Stimulated activated CD4-positive, alpha-beta T cell treated with anti-CD3 and anti-CD28 coated beads, TNF-alpha, amount 100 ng/mL, for 1 hour (primary cell): Measurements from ENCODE around the gene NELL1.

Experiments
- DNase-seq, 3 donors: peaks; one replicate each; pipeline ENCODE4 v3.0.0-alpha.2; 2020; ENCODE audit warnings: low read depth in 3 of 3, low spot score in 1 of 3

NELL1 gene

DNA sequence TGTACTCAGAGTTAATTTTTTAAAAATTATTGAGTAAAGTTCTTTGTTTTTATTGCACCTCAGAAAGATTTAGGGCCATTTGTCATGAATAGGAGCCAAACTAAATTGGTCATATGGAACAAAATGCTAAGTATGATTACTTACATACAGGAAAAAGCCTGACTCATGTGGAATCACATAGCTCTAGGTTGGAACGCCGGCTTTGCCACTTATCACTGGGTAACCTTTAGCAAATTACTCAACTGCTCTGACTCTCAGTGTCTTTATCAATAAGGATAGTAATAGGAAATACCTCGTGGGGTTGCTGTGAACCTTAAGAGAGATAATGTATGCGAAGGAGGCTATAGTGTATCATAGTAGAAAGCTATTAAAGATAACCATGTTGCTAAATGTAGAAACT, 638.5 kb downstream of the NELL1 start:
- DNase-seq, result no peak

- DNase-seq, result no peak
Observed at GRCh38 chr11:21316591-21316990, 647.2 kb downstream of the NELL1 start.

DNA sequence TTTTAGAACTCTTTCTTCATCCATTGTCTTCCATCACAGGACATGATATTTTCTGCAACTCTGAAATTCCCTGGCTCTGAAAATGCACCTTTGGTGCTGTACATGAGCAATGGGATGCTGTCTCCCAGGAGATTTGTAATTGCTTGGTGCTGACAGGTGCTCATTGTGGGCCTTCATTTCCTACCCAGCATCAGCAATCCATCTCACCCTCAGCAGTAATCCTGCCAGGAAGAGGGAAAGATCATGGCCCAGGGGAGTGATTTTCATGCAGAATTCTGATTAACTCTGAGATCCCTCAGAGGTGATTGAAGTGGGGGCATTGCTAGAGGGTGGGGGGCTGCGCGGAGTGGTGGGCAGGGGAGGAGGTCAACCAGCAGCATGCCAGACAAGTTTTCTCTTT, 651.7 kb downstream of the NELL1 start:
- DNase-seq, result no peak

- DNase-seq, result no peak
Observed at GRCh38 chr11:21321530-21321929, 652.1 kb downstream of the NELL1 start.

DNA sequence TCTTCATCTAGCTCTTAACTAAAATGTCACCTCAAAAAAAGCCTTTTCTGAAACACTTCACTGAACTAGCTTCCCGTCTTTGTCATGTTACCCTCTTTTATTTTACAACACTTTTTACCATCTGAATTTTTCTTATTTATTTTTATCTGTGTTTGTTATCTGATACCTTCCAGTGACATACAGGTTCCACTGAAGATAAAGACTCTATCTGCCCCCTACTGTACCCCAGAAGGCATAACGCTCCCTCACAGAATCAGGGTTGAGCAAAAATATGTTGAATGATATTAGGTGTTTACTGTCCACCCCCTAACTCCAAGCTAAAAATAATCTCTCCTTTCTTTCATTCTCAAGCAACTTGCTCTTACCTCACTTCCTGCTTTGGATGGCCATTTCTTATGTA, 654.2 kb downstream of the NELL1 start:
- DNase-seq, result no peak

DNA sequence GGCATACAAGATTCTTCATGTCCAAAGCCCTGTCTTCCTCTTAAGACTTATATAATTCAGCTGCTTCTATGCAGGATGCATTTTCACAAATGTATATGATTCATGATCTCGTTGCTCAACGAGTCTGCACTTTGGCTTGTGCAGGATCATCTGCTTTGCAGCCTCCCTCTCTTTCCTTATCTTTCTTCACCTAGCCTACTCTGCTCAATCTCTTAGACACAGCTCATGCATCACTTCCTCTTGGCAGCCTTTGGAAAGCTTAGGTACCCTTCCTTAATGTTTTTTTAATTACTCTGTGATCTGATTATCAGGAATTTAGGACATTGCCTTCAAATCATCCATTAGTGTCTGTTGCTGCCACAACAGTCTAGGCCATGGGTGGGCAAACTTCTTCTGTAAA, 673.8 kb downstream of the NELL1 start:
- DNase-seq, result no peak

DNA sequence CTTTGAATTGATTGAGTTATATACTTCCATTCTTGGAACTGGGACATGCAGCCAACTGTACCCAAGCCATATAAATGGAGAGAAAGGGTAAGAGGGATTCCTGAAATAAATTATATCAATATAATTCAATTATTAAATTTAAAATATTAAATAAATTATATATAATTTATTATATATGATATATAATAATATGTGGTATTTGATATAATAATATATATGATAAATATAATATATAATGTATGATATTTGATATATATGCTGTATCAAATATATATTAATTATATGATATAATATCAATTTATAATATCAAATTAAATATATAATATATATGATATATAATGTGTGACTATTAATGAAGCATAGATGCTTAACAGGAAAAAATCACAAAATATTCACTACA, 677.0 kb downstream of the NELL1 start:
- no peak for DNase-seq

- DNase-seq, result no peak
Observed at GRCh38 chr11:21350613-21351012, 681.2 kb downstream of the NELL1 start.

DNA sequence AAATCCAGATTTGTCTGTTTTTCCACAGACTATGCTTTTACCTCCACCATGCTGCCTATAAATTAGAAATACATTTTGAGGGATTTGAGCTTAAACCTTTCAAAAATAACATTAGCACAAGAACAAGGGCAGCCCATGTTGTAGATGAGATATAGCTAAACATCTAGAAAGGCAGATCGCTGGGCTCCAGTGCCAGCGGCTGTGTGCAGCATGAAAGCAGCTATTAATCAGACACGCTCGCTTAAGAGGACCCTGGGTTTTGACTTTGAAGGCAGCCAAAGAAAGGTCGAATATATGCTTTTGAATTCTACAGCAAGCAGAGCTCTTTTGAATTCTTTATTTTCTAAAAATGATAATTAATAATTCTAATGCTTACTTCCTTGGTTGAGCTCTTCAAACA, 684.0 kb downstream of the NELL1 start:
- no peak for DNase-seq

GRCh38 chr11:21364866-21365624, 695.7 kb downstream of the NELL1 start:
- DNase-seq, result no peak

- no peak for DNase-seq
Observed at GRCh38 chr11:21369947-21370346, 700.6 kb downstream of the NELL1 start.

- DNase-seq, result no peak
Observed at GRCh38 chr11:21371044-21371443, 701.7 kb downstream of the NELL1 start.

- no peak for DNase-seq
Observed at GRCh38 chr11:21372672-21373071, 703.3 kb downstream of the NELL1 start.

DNA sequence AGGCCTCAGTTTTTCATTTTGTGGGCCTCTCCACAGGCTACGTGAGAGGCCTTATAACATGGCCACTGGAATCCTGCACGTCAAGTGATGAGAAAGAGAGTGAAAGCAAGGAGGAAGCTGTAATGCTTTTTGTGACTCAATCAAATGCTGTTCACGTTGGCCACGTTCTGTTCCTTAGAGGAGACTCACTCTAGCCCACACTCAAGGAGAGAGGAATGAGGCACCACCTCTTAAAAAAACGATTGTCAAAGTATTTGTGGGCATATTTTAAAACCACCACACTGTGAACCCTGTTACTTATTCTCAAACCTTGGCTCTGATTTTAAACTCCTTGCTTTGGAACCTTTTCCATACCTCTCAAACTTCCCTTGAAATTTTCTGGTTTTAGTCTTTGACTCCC, 705.0 kb downstream of the NELL1 start:
- no peak for DNase-seq

DNA sequence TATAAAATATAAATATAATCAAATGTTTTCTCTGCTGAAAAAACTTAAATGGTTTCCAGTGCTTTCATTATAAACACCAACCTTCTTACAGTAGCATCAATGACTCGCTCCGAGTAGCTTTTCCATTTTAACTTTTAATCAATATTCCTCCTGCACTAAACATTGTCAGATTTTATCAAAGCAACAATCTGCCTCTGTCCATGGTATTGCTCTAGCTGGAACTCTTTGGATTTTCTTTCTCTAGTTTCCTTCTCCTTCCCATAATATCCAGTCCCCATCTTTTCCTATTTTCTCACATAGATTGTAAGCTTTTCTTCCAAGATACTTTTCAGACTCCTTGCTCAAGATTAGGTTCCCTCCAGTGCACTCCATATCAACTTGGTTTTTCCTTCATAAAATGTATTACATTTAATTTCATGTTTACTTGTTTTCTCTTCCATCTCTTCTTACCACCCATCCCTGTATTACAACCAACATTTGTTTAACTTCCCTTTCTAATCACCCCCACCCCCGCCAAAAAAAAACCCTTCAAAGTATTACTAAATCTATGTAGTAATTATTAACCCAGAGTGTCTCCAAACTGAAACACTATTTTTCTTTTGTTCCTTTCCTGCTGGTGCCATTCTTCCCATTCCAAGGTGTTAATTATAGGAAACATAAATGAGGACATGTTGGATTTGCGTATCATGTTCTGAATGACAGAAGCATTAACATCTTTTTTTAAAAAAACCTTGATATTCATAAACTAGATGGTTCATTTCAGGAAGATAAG, 716.5 kb downstream of the NELL1 start:
- no peak for DNase-seq

GRCh38 chr11:21390430-21390829, 721.0 kb downstream of the NELL1 start:
- no peak for DNase-seq

DNA sequence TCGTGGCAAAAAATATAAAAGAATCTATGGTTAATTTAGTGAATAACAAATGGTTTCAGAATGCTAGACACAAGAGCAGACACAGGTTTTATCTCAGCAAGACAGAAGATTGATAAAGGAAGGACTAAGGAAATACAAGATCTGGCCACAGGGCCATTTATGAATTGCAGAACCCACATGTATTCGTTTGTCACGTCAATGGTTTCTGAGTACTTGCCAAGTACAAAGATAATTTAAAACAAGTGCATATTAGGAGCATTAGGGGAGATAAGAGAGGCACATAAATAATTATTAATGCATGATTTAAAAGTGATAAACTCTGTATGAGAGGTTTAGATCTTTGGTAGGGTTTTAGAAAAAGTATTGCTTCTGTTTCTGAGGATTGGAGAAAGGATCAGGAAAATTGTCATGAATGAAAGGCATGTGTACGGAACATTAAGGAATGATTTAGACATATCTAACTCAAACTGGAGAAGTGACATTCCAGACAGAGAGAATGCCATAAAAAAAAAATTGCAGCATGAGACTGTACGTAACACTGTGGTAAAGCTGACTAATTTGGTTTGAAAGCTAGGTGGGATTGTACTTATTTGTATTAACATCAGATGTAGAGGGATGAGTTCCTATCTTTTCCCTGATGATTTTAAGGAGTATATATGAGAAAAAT, 727.1 kb downstream of the NELL1 start:
- DNase-seq, result no peak

DNA sequence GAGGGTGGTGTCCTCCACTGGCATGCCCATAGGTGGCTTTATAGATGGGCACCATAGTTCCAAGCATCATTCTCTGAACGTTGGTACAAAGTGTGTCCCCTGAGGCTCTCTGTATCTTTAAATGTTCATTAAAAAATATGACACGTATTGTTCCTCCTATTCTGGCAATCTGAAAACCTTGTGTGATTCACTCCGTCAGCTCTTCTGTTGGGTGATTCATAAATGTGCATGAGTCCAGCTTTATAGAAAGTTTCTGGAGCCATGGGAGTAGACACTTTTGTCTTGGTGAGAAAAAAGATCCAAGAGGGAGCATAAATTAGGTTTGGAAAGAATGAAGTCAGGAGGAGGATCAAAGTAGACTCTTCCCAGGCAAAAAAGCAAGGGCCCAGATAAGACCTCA, 728.8 kb downstream of the NELL1 start:
- DNase-seq, result no peak

DNA sequence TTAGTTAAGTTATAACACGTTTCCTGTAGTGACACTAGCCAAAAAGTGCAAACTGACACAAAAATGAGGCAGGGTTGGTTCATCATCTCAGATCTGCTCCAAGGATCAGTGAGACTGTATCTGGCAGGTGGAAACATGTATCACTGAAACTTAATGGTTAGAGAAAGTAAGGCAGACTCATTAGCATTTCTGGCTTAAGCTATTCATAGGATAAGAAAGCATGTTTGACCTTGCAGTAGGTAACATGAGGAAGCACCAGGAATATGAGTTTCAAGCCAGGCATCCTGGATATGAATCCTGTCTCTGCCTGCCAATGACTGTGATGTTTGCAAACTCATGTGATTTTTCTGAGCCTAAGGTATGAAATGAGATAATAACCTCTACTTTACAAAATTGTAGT, 732.1 kb downstream of the NELL1 start:
- DNase-seq, result no peak

DNA sequence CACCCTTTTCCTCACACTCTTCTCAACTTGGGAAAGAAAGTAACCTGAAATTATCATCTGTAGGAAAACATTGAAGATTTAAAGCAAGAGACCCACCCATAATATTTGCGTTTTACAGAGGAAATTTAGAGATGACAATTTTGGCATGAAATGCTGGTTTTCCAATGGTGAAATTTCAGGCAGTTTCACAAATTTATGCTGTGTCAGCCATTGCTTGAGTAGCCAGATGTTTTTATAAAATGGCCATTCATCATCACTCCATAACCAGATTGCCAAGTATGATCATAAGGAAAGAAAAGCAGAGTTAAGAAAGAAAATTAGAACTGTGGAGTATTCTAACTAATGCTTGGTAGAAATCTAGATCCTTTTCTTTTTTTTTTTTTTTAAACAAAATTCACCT, 732.9 kb downstream of the NELL1 start:
- DNase-seq, result no peak

GRCh38 chr11:21403069-21403468, 733.7 kb downstream of the NELL1 start:
- no peak for DNase-seq

GRCh38 chr11:21405422-21405821, 736.0 kb downstream of the NELL1 start:
- no peak for DNase-seq
